Medulla oblongata (tissue), 1 donor: ENCODE measurements around the gene CADM4.
"Not testable (repeated sequence)": the region's sequence is repeated elsewhere in the genome, so short reads cannot be mapped to it uniquely, and the experiment has no call there.

Source experiments
- DNase-seq: peaks from one replicate; pipeline ENCODE4 v3.0.0-alpha.2; 2015; ENCODE audit errors: extremely low spot score

Gene CADM4

GRCh38 chr19:43639519-43640423, at the start of gene CADM4:
TSS of gene CADM4 (minus strand) at chr19:43639850. CDS start at chr19:43639790, 60 bp downstream.
- no peak for DNase-seq

GRCh38 chr19:43688059-43688701, 48.5 kb upstream of the CADM4 start:
- DNase-seq: no peak

- no peak for DNase-seq
Measured at GRCh38 chr19:43687660-43687997, 48.0 kb upstream of the CADM4 start.

- no peak for DNase-seq
Measured at GRCh38 chr19:43684326-43684725, 44.7 kb upstream of the CADM4 start.

- DNase-seq: no peak
Measured at GRCh38 chr19:43683905-43684304, 44.3 kb upstream of the CADM4 start.

- no peak for DNase-seq
Measured at GRCh38 chr19:43682824-43683661, 43.4 kb upstream of the CADM4 start.

- DNase-seq: not testable (repeated sequence)
Measured at GRCh38 chr19:43682269-43682668, 42.6 kb upstream of the CADM4 start.

- DNase-seq: no peak
Measured at GRCh38 chr19:43681821-43682220, 42.2 kb upstream of the CADM4 start.

- DNase-seq: no peak
Measured at GRCh38 chr19:43678512-43679261, 39.0 kb upstream of the CADM4 start.

GRCh38 chr19:43675906-43676305, 36.3 kb upstream of the CADM4 start:
- no peak for DNase-seq

GRCh38 chr19:43675269-43675879, 35.7 kb upstream of the CADM4 start:
- DNase-seq: no peak

GRCh38 chr19:43674596-43674995, 34.9 kb upstream of the CADM4 start:
- DNase-seq: peak; percentile 24

GRCh38 chr19:43674183-43674582, 34.5 kb upstream of the CADM4 start:
- peak; percentile 30 for DNase-seq

GRCh38 chr19:43673637-43674036, 34.0 kb upstream of the CADM4 start:
- DNase-seq: no peak

GRCh38 chr19:43672061-43672679, 32.5 kb upstream of the CADM4 start:
- no peak for DNase-seq

GRCh38 chr19:43668406-43669109, 28.9 kb upstream of the CADM4 start:
- DNase-seq: peak; percentile 99

- DNase-seq: no peak
Measured at GRCh38 chr19:43667876-43668405, 28.3 kb upstream of the CADM4 start.

- DNase-seq: no peak
Measured at GRCh38 chr19:43667126-43667875, 27.7 kb upstream of the CADM4 start.

GRCh38 chr19:43664018-43664417, 24.4 kb upstream of the CADM4 start:
- peak; percentile 66 for DNase-seq
